Panc1 (cell line): ENCODE data around the gene MSTN. TPM values are rescaled to one million over a fixed set of nuclear protein-coding genes. Genes with fewer than 3 reads are reported as not detected.
"Not testable (repeated sequence)": the region's sequence is repeated elsewhere in the genome, so short reads cannot be mapped to it uniquely, and the experiment has no call there.

Experiments
- ATAC-seq: fragments of 200-7000 bp; cut with Tn5 transposase; 2 replicates; pipeline ENCODE4 v1.9.1; 2020; ENCODE audit warnings: mild to moderate bottlenecking, moderate library complexity
- BruUV-seq: library from RNA; stranded (reverse); fragments of 400-500 nt; replicated peaks from 2 replicates; lab custom pipeline; 2021; lab: Mats Ljungman, UMichigan
- CTCF ChIA-PET: fragments of 300-600 bp; sonication (Branson Sonifier 250); formaldehyde crosslinking; loops from one replicate; lab custom pipeline; 2022; ENCODE audit warnings: antibody characterized with exemption; lab: Charles Lee
- POLR2A ChIA-PET: fragments of 300-600 bp; sonication (Branson Sonifier 250); formaldehyde crosslinking; loops from one replicate; lab custom pipeline; 2022; ENCODE audit warnings: antibody characterized with exemption; lab: Charles Lee
- DNase-seq: peaks from one replicate; pipeline ENCODE4 v3.0.0-alpha.2; 2010; ENCODE audit warnings: low read depth, low spot score
- H3K27ac ChIP-seq: 2 replicates; pipeline ENCODE4 v1.5.1; 2011; ENCODE audit warnings: mild to moderate bottlenecking, low read length, inconsistent platforms
- H3K27me3 ChIP-seq: fragments of 200-500 bp; sonication (Bioruptor generic); 2 replicates; pipeline ENCODE4 v1.6.0; 2014; ENCODE audit warnings: low read length, inconsistent platforms; ENCODE audit not compliant: control insufficient read depth, insufficient read depth
- H3K36me3 ChIP-seq: fragments of 200-500 bp; sonication (Bioruptor generic); 2 replicates; pipeline ENCODE4 v1.5.1; 2014; ENCODE audit warnings: inconsistent platforms, mild to moderate bottlenecking, low read length, moderate library complexity; ENCODE audit not compliant: control insufficient read depth, insufficient read depth
- H3K4me1 ChIP-seq: 2 replicates; pipeline ENCODE4 v1.5.1; 2011; ENCODE audit warnings: inconsistent platforms, mild to moderate bottlenecking, low read length, moderate library complexity; ENCODE audit not compliant: control insufficient read depth, insufficient read depth
- H3K4me3 ChIP-seq, 2 experiments: 2 replicates each; pipeline ENCODE4 v1.5.1; 2011 to 2012; ENCODE audit warnings: low read depth in 2 of 2, low read length in 2 of 2, mild to moderate bottlenecking in 2 of 2, inconsistent platforms in 1 of 2, moderate library complexity in 1 of 2
- H3K9me3 ChIP-seq: fragments of 200-500 bp; sonication (Bioruptor generic); 2 replicates; pipeline ENCODE4 v1.5.1; 2014; ENCODE audit warnings: low read depth, mild to moderate bottlenecking, inconsistent platforms, low read length, moderate library complexity; ENCODE audit not compliant: control insufficient read depth, insufficient read depth
- CTCF ChIP-seq: fragments of 450-650 bp; IDR thresholded peaks from 2 replicates; pipeline ENCODE4 v1.5.1; 2017; ENCODE audit warnings: mild to moderate bottlenecking
- POLR2AphosphoS5 ChIP-seq: IDR thresholded peaks from 2 replicates; pipeline ENCODE4 v1.6.1; 2012; ENCODE audit warnings: mild to moderate bottlenecking, low read depth, low read length, moderate library complexity
- REST ChIP-seq, 2 experiments: IDR thresholded peaks; 2 replicates each; pipeline ENCODE4 v1.6.1; 2011 to 2012; ENCODE audit warnings: low read depth in 2 of 2, control low read depth in 1 of 2, low read length in 1 of 2, mild to moderate bottlenecking in 1 of 2, moderate library complexity in 1 of 2; ENCODE audit not compliant: insufficient read depth in 1 of 2
- SIN3A ChIP-seq: IDR thresholded peaks from 2 replicates; pipeline ENCODE4 v1.6.1; 2012; ENCODE audit warnings: low read depth, mild to moderate bottlenecking, low read length, moderate library complexity, borderline replicate concordance; ENCODE audit not compliant: insufficient read depth
- TCF7L2 ChIP-seq: IDR thresholded peaks from 2 replicates; pipeline ENCODE4 v1.6.1; 2011; ENCODE audit warnings: mild to moderate bottlenecking, low read depth, low read length, inconsistent platforms
- in situ Hi-C: cut with HindIII; loops from 2 replicates; pipeline ENCODE4 v1.10.0; 2016; ENCODE audit warnings: low sequenced_read_pairs, low pct_unique_long_range_greater_than_20kb
- intact Hi-C: fragments of 100-400 bp; cut with micrococcal nuclease; formaldehyde crosslinking; loops from one replicate; pipeline ENCODE4 v1.10.0; 2022; ENCODE audit not compliant: unreplicated experiment
- total RNA-seq: library from RNA; stranded (reverse); gene quantifications from one replicate; pipeline ENCODE4 v1.2.1, GENCODE V29; 2021; ENCODE audit not compliant: unreplicated experiment

Gene MSTN
- total RNA-seq, 1 experiment from 2014 or later = not detected

DNA sequence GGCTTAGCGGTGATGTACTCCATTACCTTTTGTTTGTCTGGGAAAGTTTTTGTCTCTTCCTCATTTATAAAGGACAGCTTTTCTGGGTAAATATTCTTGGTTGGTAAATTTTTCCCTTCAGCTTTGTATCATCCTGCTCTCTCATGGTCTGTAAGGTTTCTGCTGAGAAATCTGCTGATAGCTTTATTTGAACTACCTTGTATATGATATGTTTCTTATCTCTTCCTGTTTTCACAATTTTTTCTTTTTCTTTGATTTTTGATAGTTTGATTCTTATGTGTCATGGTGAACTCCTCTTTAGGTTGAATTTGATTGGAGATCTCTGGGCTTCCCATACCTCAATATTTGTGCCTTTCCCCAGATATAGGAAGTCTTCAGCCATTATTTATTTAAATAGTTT lies 44.7 kb downstream of the MSTN start:
- Histone ChIP-seq H3K4me3 (no peak overlapping the region), H3K9me3 (peaks cover 6% of the 10 kb centered on the region; the same call in 1 of the 2 replicates), H3K36me3 (no peaks in the 10 kb centered on the region), H3K27me3 (peaks cover 3% of the 10 kb centered on the region; the same call in 1 of the 2 replicates), H3K4me1 (no peaks in the 10 kb centered on the region), H3K27ac (no peak overlapping the region)
- ChIA-PET POLR2A (interaction anchor here (0.6 kb wide), 1 partner anchor 79 kb away, joined by 5 read pairs; no protein-coding TSS in a partner anchor), CTCF (no interaction called here)
- DNase-seq (no peak), ATAC-seq (no peak)
- no peak for TF ChIP-seq TCF7L2
- TF ChIP-seq SIN3A = no peak
- TF ChIP-seq REST (IDR thresholded peaks at IDR 0.05; ENCODE audit: insufficient read depth in 1 of 2, low read depth in 2 of 2, low read length in 1 of 2) = no peak
- no peak for TF ChIP-seq CTCF
- TF ChIP-seq POLR2AphosphoS5 = no peak
- in situ Hi-C loops (no loop called here), intact Hi-C loops (no loop called here)
- no TSS peak for BruUV-seq

GRCh38 chr2:190015969-190016368 lies 46.6 kb downstream of the MSTN start:
- H3K27me3 ChIP-seq, H3K9me3 ChIP-seq, CTCF ChIA-PET, POLR2A ChIA-PET, H3K4me1 ChIP-seq, intact Hi-C loops, in situ Hi-C loops, ATAC-seq, H3K27ac ChIP-seq, H3K36me3 ChIP-seq, BruUV-seq, DNase-seq, H3K4me3 ChIP-seq: not testable (repeated sequence)
